SKM-1 (cell line): ENCODE results near the gene TNFSF9.
A peak's percentile ranks its signal among the peaks of the same experiment; 100 is the strongest.
"Not testable (repeated sequence)": the region's sequence is repeated elsewhere in the genome, so short reads cannot be mapped to it uniquely, and the experiment has no call there.

Experiments used
- DNase-seq: peaks from one replicate; lab custom pipeline; 2025; ENCODE audit not compliant: unreplicated experiment; lab: John Stamatoyannopoulos, UW

Gene TNFSF9

DNA sequence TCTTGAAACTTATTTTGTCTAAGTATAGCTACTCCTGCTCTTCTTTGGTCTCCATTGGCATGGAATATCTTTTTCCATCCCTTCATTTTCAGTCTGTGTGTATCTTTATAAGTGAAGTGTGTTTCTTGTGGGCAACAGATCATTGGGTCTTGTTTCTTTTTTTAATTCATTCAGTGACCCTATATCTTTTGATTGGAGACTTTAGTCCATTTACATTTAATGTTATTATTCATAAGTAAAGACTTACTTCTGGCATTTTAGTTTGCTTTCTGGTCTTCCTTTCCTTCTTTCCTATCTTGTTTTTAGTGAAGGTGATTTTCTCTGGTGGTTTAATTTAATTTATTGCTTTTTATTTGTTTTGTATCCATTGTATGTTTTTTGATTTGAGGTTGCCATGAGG lies 40.3 kb downstream of the TNFSF9 start:
- no peak for DNase-seq

DNA sequence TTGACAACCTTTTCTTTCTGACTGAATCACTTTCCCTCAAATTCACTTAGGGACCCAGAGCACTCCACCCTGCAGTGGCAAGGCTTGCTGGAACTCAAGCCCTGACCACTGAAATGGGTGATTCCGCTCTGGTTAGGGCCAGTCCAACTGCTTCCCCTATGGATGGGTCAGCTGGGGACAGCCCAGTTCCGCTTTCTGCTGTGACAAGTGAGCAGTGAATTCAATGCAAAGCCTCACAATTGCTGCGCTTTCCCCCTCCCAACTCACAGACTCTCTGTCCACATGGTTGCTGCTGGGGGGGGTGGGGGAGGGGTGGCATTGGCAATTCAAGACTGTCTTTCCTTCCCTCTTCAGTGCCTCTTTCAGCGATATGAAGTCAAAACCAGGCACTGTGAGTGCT lies 41.4 kb downstream of the TNFSF9 start:
- DNase-seq = peak; percentile 89

DNA sequence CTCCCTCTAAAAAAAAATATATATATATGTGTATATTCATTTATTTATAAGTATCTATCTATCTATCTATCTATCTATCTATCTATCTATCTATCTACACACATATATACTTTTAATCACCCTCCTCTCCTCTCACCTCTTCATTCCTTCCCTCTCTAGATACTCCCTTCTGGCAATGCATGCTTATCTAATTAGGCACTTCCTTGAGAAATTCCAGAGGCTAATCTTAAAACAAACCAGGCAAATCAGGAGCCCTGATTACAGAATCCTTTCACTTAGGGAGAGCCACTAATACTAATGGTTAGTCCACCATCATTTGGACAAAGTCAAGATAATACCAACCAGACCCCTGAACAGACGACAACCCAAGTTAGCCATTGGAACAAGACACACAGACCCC lies 42.5 kb downstream of the TNFSF9 start:
- DNase-seq = no peak

DNA sequence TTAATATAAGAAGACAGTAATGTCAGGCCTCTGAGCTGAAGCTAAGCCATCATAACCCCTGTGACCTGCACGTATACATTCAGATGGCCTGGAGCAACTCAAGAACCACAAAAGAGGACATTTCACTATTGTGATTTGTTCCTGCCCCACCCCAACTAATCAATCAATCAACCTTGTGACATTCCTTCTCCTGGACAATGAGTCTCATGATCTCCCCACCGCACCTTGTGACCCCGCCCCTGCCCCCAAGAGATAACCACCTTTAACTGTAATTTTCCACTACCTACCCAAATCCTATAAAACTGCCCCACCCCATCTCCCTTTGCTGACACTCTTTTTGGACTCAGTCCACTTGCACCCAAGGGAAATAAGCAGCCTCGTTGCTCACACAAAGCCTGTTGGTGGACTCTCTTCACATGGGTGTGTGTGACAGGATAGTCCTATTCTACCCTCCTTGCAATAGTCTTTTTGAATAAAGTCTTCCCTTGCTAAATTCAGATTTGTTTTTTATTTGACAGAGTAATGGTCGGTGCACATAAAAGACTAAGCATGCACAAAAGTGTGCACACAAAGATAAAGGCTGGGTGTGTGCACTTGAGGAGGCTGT lies 46.1 kb downstream of the TNFSF9 start:
- no peak for DNase-seq

DNA sequence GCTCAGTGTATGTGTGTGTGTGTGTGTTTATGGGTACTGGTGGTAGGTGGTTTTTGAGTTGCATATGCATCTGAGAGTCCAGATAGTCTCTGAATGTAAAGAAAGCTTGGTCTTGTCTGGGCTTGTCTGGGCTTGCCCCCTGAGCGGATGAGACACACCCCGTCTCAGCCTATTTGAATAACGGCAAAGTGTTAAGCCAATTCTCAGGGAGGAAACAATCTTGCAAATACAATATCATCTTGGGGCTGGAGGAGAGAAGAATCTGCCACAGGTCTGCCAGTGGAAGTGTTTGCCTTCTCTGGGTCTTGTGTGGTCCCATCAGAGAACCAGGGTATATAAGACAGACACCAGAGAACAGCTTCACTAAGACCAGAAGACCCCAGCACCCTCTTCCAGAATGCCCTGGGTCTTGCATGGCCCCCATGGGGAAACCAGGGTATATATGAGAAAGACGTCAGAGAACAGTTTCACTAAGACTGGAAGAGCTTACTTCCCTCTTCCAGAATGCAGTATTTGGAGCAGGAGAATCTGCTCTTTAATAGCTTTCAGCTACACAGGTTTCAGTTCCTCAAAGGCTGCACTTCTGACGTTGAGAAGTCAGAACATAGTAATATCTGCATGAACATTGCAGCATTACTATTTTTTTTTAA lies 46.8 kb downstream of the TNFSF9 start:
- DNase-seq = peak; percentile 86

DNA sequence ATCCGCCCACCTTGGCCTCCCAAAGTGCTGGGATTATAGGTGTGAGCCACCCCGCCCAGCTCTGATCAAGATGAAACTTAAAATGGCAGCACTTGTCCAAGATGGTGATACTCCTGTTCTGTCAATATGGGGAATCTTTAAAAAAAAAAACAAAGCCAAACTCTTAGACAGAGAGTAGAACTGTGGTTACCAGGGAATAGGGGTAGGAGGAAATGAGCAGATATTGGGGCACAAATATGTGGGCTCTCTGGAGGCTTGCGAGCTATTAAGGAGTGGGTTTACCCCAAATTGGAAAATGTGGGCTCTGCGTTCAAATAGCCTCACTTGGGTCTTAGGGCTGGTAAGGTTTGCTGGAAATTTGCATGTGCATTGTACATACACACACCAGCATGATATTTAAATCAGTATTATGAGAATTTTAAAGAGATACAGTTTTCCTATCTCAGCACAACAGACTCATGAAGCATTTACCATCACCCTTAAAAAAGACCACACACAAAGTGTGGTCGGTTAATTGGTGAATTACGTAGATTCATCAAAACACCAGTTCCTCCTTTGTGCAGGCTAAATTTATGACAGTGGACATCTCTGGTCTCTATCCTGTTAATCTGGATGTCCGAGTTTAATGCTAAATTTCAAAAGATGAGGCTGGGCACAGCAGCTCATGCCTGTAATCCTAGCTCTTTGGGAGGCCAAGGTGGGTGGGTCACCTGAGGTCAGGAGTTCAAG lies 48.8 kb downstream of the TNFSF9 start:
- DNase-seq = no peak

DNA sequence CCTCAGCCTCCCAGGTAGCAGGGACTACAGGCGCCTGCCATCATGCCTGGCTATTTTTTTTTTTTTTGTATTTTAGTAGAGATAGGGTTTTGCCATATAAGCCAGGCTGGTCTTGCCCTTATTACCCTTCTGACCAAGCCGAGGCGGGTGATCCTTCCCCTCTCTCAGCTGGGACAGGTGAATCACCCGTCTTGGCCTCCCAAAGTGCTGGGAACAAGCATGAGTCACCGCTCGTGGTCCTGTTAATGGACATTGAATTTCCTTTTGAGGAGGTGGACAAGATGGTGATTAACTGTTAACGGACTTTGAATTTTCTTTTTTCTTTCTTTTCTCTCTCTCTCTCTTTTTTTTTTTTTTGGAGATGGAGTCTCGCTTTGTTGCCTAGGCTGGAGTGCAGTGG lies 49.5 kb downstream of the TNFSF9 start:
- no peak for DNase-seq

DNA sequence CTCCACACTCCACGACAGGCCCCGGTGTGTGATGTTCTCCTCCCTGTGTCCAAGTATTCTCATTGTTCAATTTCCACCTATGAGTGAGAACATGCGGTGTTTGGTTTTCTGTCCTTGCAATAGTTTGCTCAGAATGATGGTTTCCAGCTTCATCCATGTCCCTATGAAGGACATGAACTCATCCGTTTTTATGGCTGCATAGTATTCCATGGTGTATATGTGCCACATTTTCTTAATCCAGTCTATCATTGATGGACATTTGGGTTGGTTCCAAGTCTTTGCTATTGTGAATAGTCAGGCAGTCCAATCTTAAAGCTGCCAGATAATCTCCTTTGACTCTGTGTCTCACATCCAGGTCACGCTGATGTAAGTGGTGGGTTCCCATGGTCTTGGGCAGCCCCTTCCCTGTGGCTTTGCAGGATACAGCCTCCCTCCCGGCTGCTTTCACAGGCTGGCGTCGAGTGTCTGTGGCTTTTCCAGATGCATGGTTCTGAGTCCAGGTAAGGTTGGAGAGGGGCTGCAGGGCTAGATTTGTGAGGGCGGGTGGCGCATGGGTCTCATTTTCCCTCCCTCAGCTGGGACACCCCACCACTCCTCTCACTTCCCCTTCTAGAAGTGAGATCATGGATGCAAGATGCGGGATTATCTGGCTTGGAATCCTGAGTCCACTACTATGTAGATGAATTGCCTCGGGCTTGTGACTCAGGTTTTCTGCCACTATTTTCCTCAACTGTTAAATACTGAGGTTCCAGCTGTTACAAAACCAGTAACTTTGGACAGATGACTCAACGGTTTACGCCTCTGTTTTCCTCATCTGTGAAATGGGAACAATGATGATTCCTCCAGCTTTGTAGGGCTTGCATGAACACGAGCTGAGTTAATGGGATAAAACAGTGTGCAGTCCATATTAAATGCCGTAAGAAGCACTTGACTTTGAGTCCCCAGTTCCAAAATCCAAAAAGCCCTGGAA lies 52.0 kb downstream of the TNFSF9 start:
- not testable (repeated sequence) for DNase-seq
